Stomach smooth muscle (tissue), 2 donors: ENCODE measurements around the gene TBX10.

Experiments used
- H3K27ac ChIP-seq: one replicate; pipeline ENCODE4 v1.7.0; 2013; ENCODE audit warnings: mild to moderate bottlenecking, low read length, inconsistent platforms
- H3K27me3 ChIP-seq, 2 donors: one replicate each; pipeline ENCODE4 v1.7.0; 2013; ENCODE audit warnings: low read length in 2 of 2; ENCODE audit not compliant: insufficient read depth in 2 of 2, control insufficient read depth in 1 of 2
- H3K36me3 ChIP-seq, 2 donors: one replicate each; pipeline ENCODE4 v1.7.0; 2013; ENCODE audit warnings: low read length in 2 of 2; ENCODE audit not compliant: control insufficient read depth in 2 of 2, insufficient read depth in 2 of 2
- H3K4me1 ChIP-seq: one replicate; pipeline ENCODE4 v1.7.0; 2013; ENCODE audit warnings: low read length; ENCODE audit not compliant: control insufficient read depth, insufficient read depth
- H3K4me3 ChIP-seq, 2 donors: one replicate each; pipeline ENCODE4 v1.7.0; 2013; ENCODE audit warnings: low read length in 2 of 2
- H3K9ac ChIP-seq, 2 donors: one replicate each; pipeline ENCODE4 v1.7.0; 2013; ENCODE audit warnings: low read length in 2 of 2, mild to moderate bottlenecking in 1 of 2
- H3K9me3 ChIP-seq, 2 donors: one replicate each; pipeline ENCODE4 v1.7.0; 2013; ENCODE audit warnings: low read length in 2 of 2; ENCODE audit not compliant: control insufficient read depth in 2 of 2
- donor health status: healthy.
- donor health status: Pancreatic carcinoma.

The TBX10 gene

GRCh38 chr11:67671211-67671520 lies 31.6 kb upstream of the TBX10 start:
- no peak overlapping the region for H3K9ac ChIP-seq
- H3K4me1 ChIP-seq = no peaks in the 10 kb centered on the region
- peaks cover 0 to 5% of the 10 kb centered on the region in 2 donors for H3K9me3 ChIP-seq
- H3K4me3 ChIP-seq = no peak overlapping the region
- no peak overlapping the region for H3K27ac ChIP-seq
- no peaks in the 10 kb centered on the region for H3K36me3 ChIP-seq
- peaks cover 12 to 24% of the 10 kb centered on the region in 2 donors for H3K27me3 ChIP-seq

GRCh38 chr11:67670316-67671210 lies 31.0 kb upstream of the TBX10 start:
- no peaks in the 10 kb centered on the region for H3K36me3 ChIP-seq
- peaks cover 12 to 22% of the 10 kb centered on the region in 2 donors for H3K27me3 ChIP-seq
- H3K9ac ChIP-seq = no peak overlapping the region
- H3K4me1 ChIP-seq = no peaks in the 10 kb centered on the region
- H3K4me3 ChIP-seq = no peak overlapping the region
- no peak overlapping the region for H3K27ac ChIP-seq
- H3K9me3 ChIP-seq = peaks cover 0 to 3% of the 10 kb centered on the region in 2 donors

GRCh38 chr11:67668192-67668551 lies 28.6 kb upstream of the TBX10 start:
- Histone ChIP-seq H3K4me3 (no peak overlapping the region), H3K27me3 (peaks cover 0 to 1% of the 10 kb centered on the region in 2 donors), H3K4me1 (no peaks in the 10 kb centered on the region), H3K9ac (no peak overlapping the region), H3K9me3 (no peaks in the 10 kb centered on the region), H3K36me3 (no peaks in the 10 kb centered on the region), H3K27ac (no peak overlapping the region)

- no peak overlapping the region for H3K9ac ChIP-seq
- no peaks in the 10 kb centered on the region for H3K36me3 ChIP-seq
- no peaks in the 10 kb centered on the region for H3K27me3 ChIP-seq
- no peaks in the 10 kb centered on the region for H3K4me1 ChIP-seq
- no peaks in the 10 kb centered on the region for H3K9me3 ChIP-seq
- H3K4me3 ChIP-seq = no peak overlapping the region
- no peak overlapping the region for H3K27ac ChIP-seq
These were observed 28.1 kb upstream of the TBX10 start for GRCh38 chr11:67667490-67668191.

- Histone ChIP-seq H3K27ac (no peak overlapping the region), H3K4me3 (no peak overlapping the region), H3K9ac (no peak overlapping the region), H3K4me1 (no peaks in the 10 kb centered on the region), H3K27me3 (no peaks in the 10 kb centered on the region), H3K36me3 (no peaks in the 10 kb centered on the region), H3K9me3 (no peaks in the 10 kb centered on the region)
These were observed 27.3 kb upstream of the TBX10 start for GRCh38 chr11:67666676-67667489.

GRCh38 chr11:67666303-67666645 lies 26.7 kb upstream of the TBX10 start:
- Histone ChIP-seq H3K27me3 (no peaks in the 10 kb centered on the region), H3K9ac (no peak overlapping the region), H3K9me3 (no peaks in the 10 kb centered on the region), H3K27ac (no peak overlapping the region), H3K4me1 (no peaks in the 10 kb centered on the region), H3K36me3 (no peaks in the 10 kb centered on the region), H3K4me3 (no peak overlapping the region)

GRCh38 chr11:67665541-67666302 lies 26.2 kb upstream of the TBX10 start:
- Histone ChIP-seq H3K36me3 (no peaks in the 10 kb centered on the region), H3K9me3 (no peaks in the 10 kb centered on the region), H3K4me1 (no peaks in the 10 kb centered on the region), H3K27me3 (no peaks in the 10 kb centered on the region), H3K27ac (no peak overlapping the region), H3K4me3 (no peak overlapping the region), H3K9ac (no peak overlapping the region)

GRCh38 chr11:67664696-67665540 lies 25.4 kb upstream of the TBX10 start:
- Histone ChIP-seq H3K9me3 (no peaks in the 10 kb centered on the region), H3K4me3 (no peak overlapping the region), H3K27me3 (no peaks in the 10 kb centered on the region), H3K27ac (no peak overlapping the region), H3K4me1 (no peaks in the 10 kb centered on the region), H3K9ac (no peak overlapping the region), H3K36me3 (no peaks in the 10 kb centered on the region)

- H3K36me3 ChIP-seq = no peaks in the 10 kb centered on the region
- no peaks in the 10 kb centered on the region for H3K4me1 ChIP-seq
These were observed 24.6 kb upstream of the TBX10 start for GRCh38 chr11:67664213-67664585.

More at GRCh38 chr11:67664213-67664585, 24.6 kb upstream of the TBX10 start:
- H3K9me3 ChIP-seq = no peaks in the 10 kb centered on the region
- H3K9ac ChIP-seq = no peak overlapping the region
- no peak overlapping the region for H3K4me3 ChIP-seq
- H3K27ac ChIP-seq = no peak overlapping the region
- H3K27me3 ChIP-seq = no peaks in the 10 kb centered on the region
